ENCODE measurements around the gene IRF3.

Gene IRF3

GRCh38 chr19:49667473-49667872 lies 1.8 kb upstream of the IRF3 start:
- DNase-seq: no peak

DNA sequence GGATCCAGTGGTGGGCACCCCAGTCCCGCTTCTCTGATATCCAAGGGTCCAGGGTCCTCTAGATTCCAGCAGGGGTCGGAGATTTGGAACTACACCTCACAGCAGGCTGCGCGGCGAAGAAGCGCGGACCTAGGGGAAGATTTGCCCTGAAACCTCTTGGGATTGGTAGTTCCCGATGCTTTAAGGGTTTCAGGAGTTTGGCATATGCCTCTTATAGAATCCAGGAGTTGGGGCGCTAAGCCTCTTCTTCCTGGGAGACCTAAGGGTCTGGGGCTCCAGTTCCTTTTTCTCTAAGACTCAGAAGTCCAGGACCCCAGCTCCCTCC lies 425 bp upstream of the IRF3 start:
- peak; percentile 46 for DNase-seq

GRCh38 chr19:49665036-49665350 lies 664 bp downstream of the IRF3 start:
- DNase-seq: no peak

GRCh38 chr19:49664171-49665035 lies 1.3 kb downstream of the IRF3 start:
- peak; percentile 79 for DNase-seq

- no peak for DNase-seq
These were observed 2.4 kb downstream of the IRF3 start for GRCh38 chr19:49663224-49663623.

DNA sequence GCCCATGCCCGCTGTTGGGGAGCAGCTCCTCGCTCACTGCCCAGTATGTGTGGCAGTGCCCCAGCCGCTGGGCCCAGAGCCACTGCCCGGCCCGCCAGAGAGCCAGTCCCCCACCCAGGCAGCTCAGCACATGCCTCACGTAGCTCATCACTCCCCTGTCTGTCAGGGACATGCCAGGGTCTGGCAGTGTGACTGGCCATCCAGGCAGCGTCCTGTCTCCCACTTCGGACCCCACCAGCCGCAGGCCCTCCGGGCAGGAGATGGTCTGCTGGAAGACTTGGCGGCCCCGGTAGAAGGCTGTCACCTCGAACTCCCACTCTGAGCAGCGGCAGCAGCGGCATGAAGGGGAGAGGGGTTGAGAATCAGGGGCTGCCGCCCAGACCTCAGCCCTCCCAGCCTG lies 3.6 kb downstream of the IRF3 start:
- DNase-seq: no peak

- no peak for DNase-seq
These were observed 5.2 kb downstream of the IRF3 start for GRCh38 chr19:49660338-49660961.

DNA sequence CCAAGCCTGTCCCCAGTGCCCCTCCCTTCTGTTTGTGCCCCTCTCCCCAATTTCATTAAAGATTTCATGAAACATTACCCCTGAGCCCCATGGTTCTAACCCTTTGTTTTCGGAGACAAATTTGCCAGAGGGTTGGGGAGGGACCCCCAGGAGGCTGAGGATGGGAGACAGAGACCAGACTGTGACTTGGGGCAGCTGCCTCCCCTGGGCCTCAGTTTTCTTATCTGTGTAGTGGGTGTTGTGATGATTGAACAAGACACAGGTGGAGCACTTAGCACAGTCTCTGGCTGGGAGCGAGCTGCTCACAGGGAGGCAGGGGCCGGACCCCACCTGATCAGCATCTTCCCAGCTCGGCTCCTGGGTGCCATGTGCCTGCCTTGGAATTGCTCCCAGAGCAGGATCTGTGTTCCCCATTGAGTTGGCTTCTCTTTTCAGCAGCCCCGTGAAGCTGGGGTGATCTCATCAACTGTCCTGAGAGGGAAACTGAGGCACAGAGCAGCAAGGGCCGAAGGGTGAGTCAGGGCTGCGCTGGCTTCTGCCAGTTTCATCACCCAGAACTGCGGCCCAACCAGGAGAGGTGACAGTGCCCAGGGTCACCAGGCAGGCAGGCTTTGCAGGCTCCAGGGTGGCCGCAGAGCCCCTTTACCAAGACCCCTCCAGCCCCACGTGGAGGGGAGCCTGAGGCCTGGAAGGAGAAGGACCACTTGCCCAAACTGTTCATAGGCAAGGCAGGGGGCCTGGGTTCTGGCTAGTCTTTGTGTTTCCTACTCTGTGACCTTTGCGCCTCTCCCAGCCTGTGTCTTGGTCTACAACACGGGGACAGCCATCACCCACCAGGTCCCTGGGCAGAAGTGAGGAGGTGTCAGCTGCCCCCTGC lies 6.9 kb downstream of the IRF3 start:
- DNase-seq: no peak

GRCh38 chr19:49658139-49658517 lies 7.5 kb downstream of the IRF3 start:
- no peak for DNase-seq

- no peak for DNase-seq
These were observed 8.0 kb downstream of the IRF3 start for GRCh38 chr19:49657493-49658138.

DNA sequence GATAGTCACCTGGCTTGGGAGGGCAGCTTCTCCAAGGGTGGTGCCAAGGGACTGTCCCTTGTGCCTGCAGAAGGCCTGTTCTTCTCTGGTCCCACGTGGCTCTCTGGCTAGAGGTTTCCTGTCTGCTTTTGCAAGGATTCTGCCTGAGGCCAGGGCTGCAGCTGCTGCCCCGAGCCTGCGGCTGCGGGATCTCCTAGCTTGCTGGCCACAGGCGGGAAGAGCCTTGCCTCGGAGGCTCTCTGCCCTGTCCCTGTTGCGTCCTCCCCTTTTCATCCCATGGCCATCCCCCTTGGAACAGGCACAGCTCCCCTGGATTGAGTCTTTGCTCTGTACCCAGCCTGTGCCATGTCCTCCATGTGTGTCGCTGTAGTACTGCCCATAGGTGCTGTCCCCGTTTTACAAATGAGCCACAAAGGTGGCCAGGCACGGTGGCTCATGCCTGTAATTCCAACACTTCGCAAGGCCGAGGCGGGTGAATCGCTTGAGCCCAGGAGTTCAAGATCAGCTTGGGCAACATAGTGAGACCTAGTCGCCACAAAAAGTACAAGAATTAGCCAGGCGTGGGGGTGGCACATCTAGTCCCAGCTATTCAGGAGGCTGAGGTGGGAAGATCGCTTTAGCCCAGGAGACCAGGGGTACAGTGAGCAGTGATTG lies 9.1 kb downstream of the IRF3 start:
- no peak for DNase-seq

- no peak for DNase-seq
These were observed 9.8 kb downstream of the IRF3 start for GRCh38 chr19:49655570-49656455.

DNA sequence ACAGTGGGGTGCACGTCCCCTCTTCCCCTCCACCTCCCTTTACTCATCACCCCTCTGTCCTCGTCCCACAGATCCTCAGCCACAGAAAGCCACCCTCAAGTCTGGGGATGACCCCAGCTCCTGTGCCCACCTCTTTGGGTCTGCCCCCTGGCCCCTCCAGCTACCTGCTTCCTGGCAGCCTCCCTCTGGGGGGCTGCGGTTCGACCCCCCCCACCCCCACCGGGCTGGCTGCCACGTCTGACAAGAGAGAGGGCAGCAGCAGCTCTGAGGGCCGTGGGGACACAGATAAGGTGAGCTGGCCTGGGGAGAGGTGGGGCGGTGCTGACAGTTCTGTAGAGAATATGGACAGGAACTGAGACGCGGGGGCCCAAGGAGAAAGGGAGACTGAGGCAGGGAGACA lies 11.1 kb downstream of the IRF3 start:
- no peak for DNase-seq

DNA sequence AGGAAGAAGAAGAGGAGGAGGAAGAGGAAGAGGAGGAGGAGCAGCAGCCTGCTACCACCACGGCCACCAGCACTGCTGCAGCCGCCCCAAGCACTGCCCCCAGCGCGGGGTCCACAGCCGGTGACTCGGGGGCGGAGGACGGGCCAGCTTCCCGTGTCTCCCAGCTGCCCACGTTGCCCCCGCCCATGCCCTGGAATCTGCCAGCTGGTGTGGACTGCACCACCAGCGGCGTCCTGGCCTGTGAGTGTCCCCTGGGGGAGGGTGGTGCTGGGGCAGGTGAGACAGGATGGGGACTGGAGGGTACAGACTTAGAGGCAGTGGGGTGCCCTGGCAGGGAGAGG lies 12.2 kb downstream of the IRF3 start:
- DNase-seq: no peak

DNA sequence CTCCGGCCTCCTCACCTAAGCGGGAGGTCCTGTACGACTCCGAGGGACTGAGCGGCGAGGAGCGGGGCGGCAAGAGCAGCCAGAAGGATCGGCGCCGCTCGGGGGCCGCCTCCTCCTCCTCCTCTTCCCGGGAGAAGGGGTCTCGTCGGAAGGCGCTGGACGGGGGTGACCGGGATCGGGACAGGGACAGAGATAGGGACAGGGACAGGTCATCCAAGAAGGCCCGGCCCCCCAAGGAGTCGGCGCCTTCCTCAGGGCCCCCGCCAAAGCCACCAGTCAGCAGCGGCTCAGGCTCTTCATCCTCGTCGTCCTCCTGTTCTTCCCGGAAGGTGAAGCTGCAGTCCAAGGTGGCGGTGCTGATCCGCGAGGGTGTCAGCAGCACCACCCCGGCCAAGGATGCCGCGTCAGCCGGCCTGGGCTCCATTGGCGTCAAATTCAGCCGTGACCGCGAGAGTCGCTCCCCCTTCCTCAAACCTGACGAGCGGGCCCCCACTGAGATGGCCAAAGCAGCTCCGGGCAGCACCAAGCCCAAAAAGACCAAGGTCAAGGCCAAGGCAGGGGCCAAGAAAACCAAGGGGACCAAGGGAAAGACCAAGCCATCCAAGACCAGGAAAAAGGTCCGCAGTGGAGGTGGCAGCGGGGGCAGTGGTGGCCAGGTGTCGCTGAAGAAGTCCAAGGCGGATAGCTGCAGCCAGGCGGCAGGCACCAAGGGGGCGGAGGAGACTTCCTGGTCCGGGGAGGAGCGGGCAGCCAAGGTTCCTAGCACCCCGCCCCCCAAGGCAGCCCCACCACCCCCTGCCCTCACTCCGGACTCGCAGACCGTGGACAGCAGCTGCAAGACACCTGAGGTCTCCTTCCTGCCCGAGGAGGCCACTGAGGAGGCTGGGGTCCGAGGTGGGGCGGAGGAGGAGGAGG lies 12.8 kb downstream of the IRF3 start:
- DNase-seq: no peak

DNA sequence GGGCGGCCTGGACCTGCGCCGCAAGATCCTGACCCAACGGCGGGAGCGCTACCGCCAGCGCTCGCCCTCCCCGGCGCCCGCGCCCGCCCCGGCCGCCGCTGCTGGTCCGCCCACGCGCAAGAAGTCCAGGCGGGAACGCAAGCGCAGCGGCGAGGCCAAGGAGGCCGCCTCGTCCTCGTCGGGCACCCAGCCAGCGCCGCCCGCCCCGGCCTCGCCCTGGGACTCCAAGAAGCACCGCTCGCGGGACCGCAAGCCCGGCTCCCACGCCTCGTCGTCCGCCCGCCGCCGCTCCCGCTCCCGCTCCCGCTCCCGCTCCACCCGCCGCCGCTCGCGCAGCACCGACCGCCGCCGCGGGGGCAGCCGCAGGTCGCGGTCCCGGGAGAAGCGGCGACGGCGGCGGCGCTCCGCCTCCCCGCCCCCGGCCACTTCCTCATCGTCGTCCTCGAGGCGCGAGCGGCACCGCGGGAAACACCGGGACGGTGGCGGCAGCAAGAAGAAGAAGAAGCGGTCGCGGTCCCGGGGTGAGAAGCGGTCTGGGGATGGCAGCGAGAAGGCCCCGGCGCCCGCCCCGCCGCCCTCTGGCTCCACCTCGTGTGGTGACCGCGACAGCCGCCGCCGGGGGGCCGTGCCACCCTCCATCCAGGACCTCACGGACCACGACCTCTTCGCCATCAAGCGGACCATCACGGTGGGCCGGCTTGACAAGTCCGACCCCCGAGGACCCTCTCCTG lies 13.7 kb downstream of the IRF3 start:
- DNase-seq: no peak

- DNase-seq: no peak
These were observed 14.4 kb downstream of the IRF3 start for GRCh38 chr19:49651029-49651819.

GRCh38 chr19:49646586-49646985 lies 19.1 kb downstream of the IRF3 start:
- no peak for DNase-seq

GRCh38 chr19:49645995-49646394 lies 19.7 kb downstream of the IRF3 start:
- no peak for DNase-seq
